Spleen (tissue), 13 donors: Measurements from ENCODE around the gene RXRB. TPM values are rescaled to one million over a fixed set of nuclear protein-coding genes. Genes with fewer than 3 reads are reported as not detected.
A peak's percentile ranks its signal among the peaks of the same experiment; 100 is the strongest.

ENCODE experiments used
- DNase-seq: peaks from one replicate; pipeline ENCODE4 v3.0.0-alpha.2; 2020
- H3K27ac ChIP-seq, 8 donors: fragments of 200-600 bp; sonication (generic) in 7 of 8; 1 replicate in 4 of 8; 2 replicates in 4 of 8; pipeline versions ENCODE4 v1.5.0 to v1.8.0; 2016 to 2021; ENCODE audit warnings: inconsistent platforms in 4 of 8, mild to moderate bottlenecking in 4 of 8, moderate library complexity in 1 of 8
- H3K27me3 ChIP-seq, 7 donors: fragments of 200-600 bp; sonication (generic) in 6 of 7; replicated peaks in 1 of 7; 1 replicate in 4 of 7; 2 replicates in 3 of 7; pipeline versions ENCODE4 v1.5.0 to v1.8.0; 2016 to 2021; ENCODE audit warnings: inconsistent platforms in 3 of 7, mild to moderate bottlenecking in 1 of 7
- H3K36me3 ChIP-seq, 6 donors: fragments of 200-600 bp; sonication (generic) in 5 of 6; 1 replicate in 4 of 6; 2 replicates in 2 of 6; pipeline versions ENCODE4 v1.5.0 to v1.8.0; 2016 to 2021; ENCODE audit warnings: inconsistent platforms in 2 of 6
- H3K4me1 ChIP-seq, 6 donors: fragments of 200-600 bp; sonication (generic) in 5 of 6; 1 replicate in 3 of 6; 2 replicates in 3 of 6; pipeline versions ENCODE4 v1.5.0 to v1.8.0; 2016 to 2021; ENCODE audit warnings: inconsistent platforms in 3 of 6
- H3K4me3 ChIP-seq, 8 donors: fragments of 200-600 bp; sonication (generic) in 7 of 8; 1 replicate in 4 of 8; 2 replicates in 4 of 8; pipeline versions ENCODE4 v1.5.0 to v1.8.0; 2016 to 2021; ENCODE audit warnings: inconsistent platforms in 4 of 8, mild to moderate bottlenecking in 4 of 8, moderate library complexity in 2 of 8
- H3K9me3 ChIP-seq, 8 donors: fragments of 200-600 bp; sonication (generic) in 7 of 8; 1 replicate in 4 of 8; 2 replicates in 4 of 8; pipeline versions ENCODE4 v1.5.0 to v1.8.0; 2016 to 2021; ENCODE audit warnings: inconsistent platforms in 4 of 8
- POLR2A ChIP-seq, 3 donors: fragments of 450-650 bp; IDR thresholded peaks; one replicate each; pipeline ENCODE4 v1.5.1; 2017; ENCODE audit warnings: antibody characterized with exemption in 3 of 3, mild to moderate bottlenecking in 1 of 3
- POLR2AphosphoS5 ChIP-seq, 3 donors: sonication (generic); formaldehyde crosslinking; IDR thresholded peaks; one replicate each; pipeline ENCODE4 v1.5.1; 2017; ENCODE audit warnings: antibody characterized with exemption in 3 of 3
- WGBS, 5 donors: extraction: QIAGEN DNeasy Blood & Tissue Kit in 3 of 5; methylation state at CpG; one replicate each; pipeline versions ENCODE4 v1.1.5 to v1.1.7; 2013 to 2018; 5-methylcytosine and 5-hydroxymethylcytosine counted together
- intact Hi-C: fragments of 100-400 bp; cut with DNase I; formaldehyde crosslinking; loops from one replicate; pipeline ENCODE4 v1.15.0; 2023; ENCODE audit warnings: low total_unique reads
- long read RNA-seq, 2 donors: transcript quantifications; one replicate each; lab custom pipeline, GENCODE V29; 2026
- polyA plus RNA-seq, 3 donors: library from polyadenylated mRNA; stranded (reverse); fragments of 200-250 nt; gene quantifications; one replicate each; pipeline ENCODE4 v1.2.1, GENCODE V29; 2013
- total RNA-seq, 7 donors: library from RNA; depleted of rRNA in 3 of 7; stranded (reverse); fragments of >200 nt in 3 of 7; fragmentation: NEBNext Ultra II Directional in 4 of 7; extraction: Animal tissue kit (Norgen Biotek cat#: 25700) in 4 of 7; gene quantifications; one replicate each; pipeline versions ENCODE4 v1.1.0 to v1.2.1, GENCODE V29; 2016 to 2021
- TF ChIP-seq, protein P1 (sequence below), 11 experiments: fragments of 200-600 bp in 7 of 11; fragments of 450-650 bp in 4 of 11; sonication (generic) in 4 of 11; IDR thresholded peaks in 8 of 11; conservative IDR thresholded peaks in 3 of 11; 1 replicate in 7 of 11; 2 replicates in 4 of 11; pipeline versions ENCODE4 v1.4.0 to v1.8.0; 2016 to 2021; ENCODE audit warnings: antibody characterized with exemption in 11 of 11, inconsistent platforms in 4 of 11, mild to moderate bottlenecking in 1 of 11
- donor health status: healthy with polysubstance abuse.
- donor health status: DM: no; HTN: no; CAD: no; lungs with moderate emphysema.
- donor health status: DM: no; HTN: no; CAD: no.
- donor health status: Bipolar disorder and iron deficiency.
- donor health status: healthy.
- donor health status: DM: no; HTN: no; CAD: no.
- donor health status: DM: yes; HTN: yes; CAD: no.

The RXRB gene
- total RNA-seq, result 10 to 100 TPM; 30.9 to 66.8 (median 54.2) TPM
- 10 to 100 TPM; 29.1 to 72.4 (median 53.0) TPM for polyA plus RNA-seq
- long read RNA-seq, donor 1, partial matches to known transcripts, result 54 of 76 reads
- long read RNA-seq, donor 1, other reads (novel, unspliced or antisense), result 17 of 76 reads
- long read RNA-seq, donor 2, partial matches to known transcripts, result 0 of 5 reads
- long read RNA-seq, donor 2, other reads (novel, unspliced or antisense), result 0 of 5 reads

DNA sequence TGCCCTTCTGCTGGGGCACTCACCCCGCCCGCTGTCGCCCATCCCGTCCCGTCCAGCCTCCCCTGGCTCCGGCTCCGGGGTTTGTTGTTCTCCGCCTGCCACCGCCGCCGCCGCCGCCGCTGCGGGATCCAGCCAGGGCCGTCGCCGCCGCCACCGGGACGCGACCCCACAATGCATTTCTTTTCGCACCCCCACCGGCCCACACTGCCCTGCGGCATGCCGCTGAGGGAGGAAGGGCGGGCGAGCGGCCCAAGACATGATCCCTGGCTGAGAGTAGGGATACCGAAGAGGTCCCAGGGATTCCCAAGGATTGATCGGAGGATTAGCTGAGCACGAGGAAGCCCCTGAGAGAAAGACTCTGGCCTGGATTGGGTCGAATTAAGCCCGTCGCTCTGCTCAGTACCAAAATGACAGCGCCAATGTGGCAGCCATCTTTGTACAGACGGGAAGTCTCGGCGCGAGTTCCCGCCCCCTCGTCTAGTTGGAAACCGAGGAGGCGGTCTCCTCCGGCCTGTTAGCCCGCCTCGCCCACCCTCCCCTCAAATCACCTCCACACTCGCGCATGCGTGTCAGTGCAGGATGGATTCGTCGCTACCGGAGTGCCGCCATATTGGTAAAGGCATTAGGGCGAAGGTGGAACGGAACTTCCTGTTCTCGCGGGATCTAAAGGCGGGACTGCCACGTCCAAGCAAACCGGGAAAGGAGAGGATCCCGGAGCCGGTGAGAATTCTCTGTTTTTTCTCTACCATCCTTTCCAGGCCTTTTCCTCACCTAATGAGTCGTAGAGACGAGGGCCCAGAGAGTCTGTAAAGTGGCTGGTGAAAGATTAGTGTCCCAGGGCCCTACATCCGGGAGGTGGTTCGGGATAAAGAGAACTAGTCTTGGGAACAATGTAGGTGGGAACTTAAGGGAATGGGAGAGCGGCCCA is at the start of gene RXRB, which contains the start of gene SLC39A7:
RXRB (minus strand) TSS at position 447 of the 928 bp plus-strand sequence; CDS start at position 258, 189 bp downstream.
SLC39A7 (plus strand) TSS at position 649 of the 928 bp plus-strand sequence. CDS start 379 bp downstream, outside the sequence.
- 0 to 1% (median 0%) methylated on average over 35 to 68 of the region's 68 CpGs for WGBS, 5 donors
- peaks cover 34 to 86% (median 70%) of the 10 kb centered on the region in 6 donors for H3K4me1 ChIP-seq

DNA sequence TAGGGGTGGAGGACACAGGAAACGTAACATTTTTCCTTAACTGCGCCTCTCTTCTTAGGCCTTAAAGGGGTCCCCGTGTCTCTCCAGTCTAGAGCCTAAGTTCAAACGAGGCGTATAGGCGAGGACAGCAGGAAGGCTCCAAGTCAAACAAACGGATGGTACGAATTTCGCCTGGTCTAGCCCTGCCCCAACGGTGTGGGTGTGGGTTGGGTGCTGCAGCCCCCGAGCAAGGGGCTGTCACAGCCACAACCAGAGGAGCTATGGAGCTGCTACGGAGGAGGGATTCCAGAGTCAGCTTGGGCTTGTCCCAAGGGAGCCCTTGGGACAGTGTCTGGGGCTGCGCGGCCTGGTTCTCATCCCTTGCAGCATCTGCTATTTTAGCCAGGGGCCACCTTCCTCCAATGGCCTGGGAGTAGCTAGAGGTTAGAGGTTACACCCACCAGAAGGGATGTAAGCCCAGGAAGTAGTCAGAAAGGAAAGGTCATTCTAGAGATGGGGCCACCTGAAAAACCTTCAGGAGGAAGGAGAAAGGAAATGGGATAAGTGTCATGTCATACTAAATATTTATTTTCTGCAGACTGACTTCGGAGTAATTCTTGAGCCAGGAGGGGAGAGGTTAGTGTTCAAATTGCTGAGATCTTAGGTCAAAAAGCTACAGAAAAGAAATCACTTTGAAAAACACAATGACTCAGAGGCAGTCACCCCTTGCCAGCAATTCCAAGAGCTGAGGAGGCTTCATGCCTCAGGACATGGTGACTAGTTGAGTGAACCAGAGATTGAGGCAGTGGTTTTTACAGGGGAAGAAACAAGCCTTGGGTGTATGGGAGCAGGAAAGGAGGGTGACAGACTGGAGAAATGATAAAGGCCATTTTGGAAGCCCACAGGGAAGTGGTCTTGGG is 49.5 kb upstream of the RXRB start:
- TF ChIP-seq POLR2A (IDR thresholded peaks at IDR 0.05), result no peak
- TF ChIP-seq POLR2AphosphoS5 (IDR thresholded peaks at IDR 0.05), result no peak
- TF ChIP-seq, protein P1, sequence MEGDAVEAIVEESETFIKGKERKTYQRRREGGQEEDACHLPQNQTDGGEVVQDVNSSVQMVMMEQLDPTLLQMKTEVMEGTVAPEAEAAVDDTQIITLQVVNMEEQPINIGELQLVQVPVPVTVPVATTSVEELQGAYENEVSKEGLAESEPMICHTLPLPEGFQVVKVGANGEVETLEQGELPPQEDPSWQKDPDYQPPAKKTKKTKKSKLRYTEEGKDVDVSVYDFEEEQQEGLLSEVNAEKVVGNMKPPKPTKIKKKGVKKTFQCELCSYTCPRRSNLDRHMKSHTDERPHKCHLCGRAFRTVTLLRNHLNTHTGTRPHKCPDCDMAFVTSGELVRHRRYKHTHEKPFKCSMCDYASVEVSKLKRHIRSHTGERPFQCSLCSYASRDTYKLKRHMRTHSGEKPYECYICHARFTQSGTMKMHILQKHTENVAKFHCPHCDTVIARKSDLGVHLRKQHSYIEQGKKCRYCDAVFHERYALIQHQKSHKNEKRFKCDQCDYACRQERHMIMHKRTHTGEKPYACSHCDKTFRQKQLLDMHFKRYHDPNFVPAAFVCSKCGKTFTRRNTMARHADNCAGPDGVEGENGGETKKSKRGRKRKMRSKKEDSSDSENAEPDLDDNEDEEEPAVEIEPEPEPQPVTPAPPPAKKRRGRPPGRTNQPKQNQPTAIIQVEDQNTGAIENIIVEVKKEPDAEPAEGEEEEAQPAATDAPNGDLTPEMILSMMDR (IDR thresholded peaks at IDR 0.05 in 8 of 11, conservative IDR thresholded peaks at IDR 0.05 in 3 of 11), result no peak
- peak overlapping the region; percentile 36 to 73 (median 52) for H3K4me3 ChIP-seq
- intact Hi-C loops, result loop anchor here (2.0 kb wide), 1 partner anchor 89 kb away; no protein-coding TSS in a partner anchor
- DNase-seq, result peak; percentile 78
- peaks cover 0 to 29% (median 0%) of the 10 kb centered on the region in 6 donors for H3K36me3 ChIP-seq
- 17 to 22% (median 18%) methylated on average over 14 to 15 of the region's 15 CpGs for WGBS, 5 donors
- H3K27ac ChIP-seq, result peak overlapping the region; percentile 89 to 93 (median 91)
- H3K9me3 ChIP-seq, result no peaks in the 10 kb centered on the region
- H3K27me3 ChIP-seq, result peaks cover 0 to 13% (median 0%) of the 10 kb centered on the region in 7 donors
- peaks cover 10 to 45% (median 29%) of the 10 kb centered on the region in 6 donors for H3K4me1 ChIP-seq

More for the DNA sequence above, at the start of gene RXRB, which contains the start of gene SLC39A7:
- peak within 1 kb of the TSS; percentile 48 to 99 (median 87) for H3K4me3 ChIP-seq
- no peaks in the 10 kb centered on the region for H3K9me3 ChIP-seq
- DNase-seq, result peak; percentile 99
- H3K27ac ChIP-seq, result peak within 1 kb of the TSS; percentile 87 to 99 (median 98)
- peak; percentile 20 to 64 (median 35) for TF ChIP-seq POLR2A (IDR thresholded peaks at IDR 0.05)
- TF ChIP-seq, protein P1 (IDR thresholded peaks at IDR 0.05 in 8 of 11, conservative IDR thresholded peaks at IDR 0.05 in 3 of 11), result peak in 4 of 11 experiments; percentile 11 to 30 (median 21)
- peak; percentile 86 to 91 (median 88) for TF ChIP-seq POLR2AphosphoS5 (IDR thresholded peaks at IDR 0.05)
- H3K27me3 ChIP-seq, result no peaks in the 10 kb centered on the region
- intact Hi-C loops, result no loop called here
- H3K36me3 ChIP-seq, result peaks cover 0 to 56% (median 39%) of the 10 kb centered on the region in 6 donors

DNA sequence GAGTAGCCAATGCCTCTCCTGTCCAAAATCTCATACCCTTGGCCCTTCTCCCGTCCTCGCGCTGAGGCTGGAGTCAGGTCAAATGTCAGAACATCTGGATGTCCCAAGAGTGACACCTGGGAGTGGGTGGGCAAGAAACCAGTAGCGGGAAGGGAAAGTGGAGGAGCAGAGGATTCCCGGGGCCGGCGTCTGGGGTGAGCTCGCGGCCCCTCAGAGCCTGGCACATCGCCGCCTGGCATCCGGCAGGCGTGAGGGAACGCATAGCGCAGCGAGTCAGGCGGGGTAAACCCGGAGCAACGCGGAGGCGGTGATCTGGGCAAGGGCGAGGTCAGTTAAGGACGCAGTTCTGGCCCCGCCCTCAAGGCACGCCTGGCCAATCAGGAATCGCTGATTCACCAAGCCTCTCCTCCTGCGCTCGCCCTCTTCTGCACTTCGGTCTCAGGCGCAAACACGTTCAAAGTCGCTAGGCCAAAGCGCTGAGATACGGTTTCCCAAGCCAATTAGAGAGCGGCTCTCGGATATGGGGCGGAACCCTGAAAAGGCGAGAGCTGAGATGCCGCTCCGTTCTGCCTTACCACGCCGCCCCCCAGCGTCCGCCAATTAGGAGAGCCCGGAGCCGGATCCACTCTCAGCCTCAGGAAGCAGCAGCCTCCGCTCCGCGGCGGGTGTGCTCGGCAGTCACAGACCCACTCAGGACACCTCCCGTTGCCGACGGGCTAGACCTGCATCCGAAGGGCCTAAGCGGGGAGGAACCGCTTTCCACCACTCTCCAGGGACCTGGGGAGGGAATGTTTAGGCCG is 48.7 kb upstream of the RXRB start:
- peak overlapping the region; percentile 89 to 93 (median 91) for H3K27ac ChIP-seq
- 0 to 1% (median 0%) methylated on average over 33 to 58 of the region's 58 CpGs for WGBS, 5 donors
- TF ChIP-seq POLR2AphosphoS5 (IDR thresholded peaks at IDR 0.05) (peak; percentile 94 to 97 (median 96)), POLR2A (IDR thresholded peaks at IDR 0.05) (peak; percentile 25 to 77 (median 71))
- TF ChIP-seq, protein P1 (IDR thresholded peaks at IDR 0.05 in 8 of 11, conservative IDR thresholded peaks at IDR 0.05 in 3 of 11), result peak in 7 of 11 experiments; percentile 10 to 58 (median 27)
- no peaks in the 10 kb centered on the region for H3K9me3 ChIP-seq
- peak; percentile 98 for DNase-seq
- H3K4me1 ChIP-seq, result peaks cover 10 to 45% (median 29%) of the 10 kb centered on the region in 6 donors
- H3K27me3 ChIP-seq, result peaks cover 0 to 16% (median 0%) of the 10 kb centered on the region in 7 donors
- peak overlapping the region; percentile 36 to 73 (median 52) for H3K4me3 ChIP-seq
- intact Hi-C loops, result loop anchor here (2.0 kb wide), 1 partner anchor 88 kb away; no protein-coding TSS in a partner anchor
- peaks cover 0 to 22% (median 0%) of the 10 kb centered on the region in 6 donors for H3K36me3 ChIP-seq
